Neural cell (in vitro differentiated cells): Measurements from ENCODE around the gene BST1. TPM values are rescaled to one million over a fixed set of nuclear protein-coding genes. Genes with fewer than 3 reads are reported as not detected.

Experiments
- H2AFZ ChIP-seq: fragments of 200-600, 300-800 bp; sonication (generic), shearing (Covaris generic); 2 replicates; pipeline ENCODE4 v1.6.0; 2014; ENCODE audit warnings: low read depth, mild to moderate bottlenecking, antibody characterized with exemption, low read length, moderate library complexity
- H3F3A ChIP-seq: fragments of 200-600 bp; shearing (Covaris generic); 2 replicates; pipeline ENCODE4 v1.6.1; 2016; ENCODE audit warnings: mild to moderate bottlenecking, moderate library complexity, mixed read lengths, antibody characterized with exemption, low read length; ENCODE audit not compliant: insufficient read depth, poor library complexity, severe bottlenecking
- H3K27ac ChIP-seq: fragments of 200-600, 300-800 bp; sonication (generic), shearing (Covaris generic); 2 replicates; pipeline ENCODE4 v1.5.1; 2014; ENCODE audit warnings: mild to moderate bottlenecking, low read length, moderate library complexity
- H3K27me3 ChIP-seq: fragments of 300-800, 200-600 bp; sonication (generic), shearing (Covaris generic); 2 replicates; pipeline ENCODE4 v1.6.0; 2014; ENCODE audit warnings: mild to moderate bottlenecking, low read depth, low read length, moderate library complexity; ENCODE audit not compliant: insufficient read depth
- H3K36me3 ChIP-seq: fragments of 300-800, 200-600 bp; sonication (generic), shearing (Covaris generic); 2 replicates; pipeline ENCODE4 v1.5.1; 2014; ENCODE audit warnings: mild to moderate bottlenecking, antibody characterized with exemption, low read length, moderate library complexity; ENCODE audit not compliant: insufficient read depth
- H3K4me2 ChIP-seq: fragments of 300-800, 200-600 bp; sonication (generic), shearing (Covaris generic); 2 replicates; pipeline ENCODE4 v1.6.0; 2014; ENCODE audit warnings: mild to moderate bottlenecking, low read length
- H3K4me3 ChIP-seq: fragments of 300-800, 200-600 bp; sonication (generic), shearing (Covaris generic); 2 replicates; pipeline ENCODE4 v1.5.1; 2014; ENCODE audit warnings: mild to moderate bottlenecking, low read length, moderate library complexity
- H3K79me2 ChIP-seq: fragments of 200-600 bp; shearing (Covaris generic); replicated peaks from 2 replicates; pipeline ENCODE4 v1.6.0; 2014; ENCODE audit warnings: mild to moderate bottlenecking, low read length, moderate library complexity; ENCODE audit not compliant: insufficient read depth
- H3K9ac ChIP-seq: fragments of 300-800, 200-600 bp; sonication (generic), shearing (Covaris generic); 2 replicates; pipeline ENCODE4 v1.6.1; 2016; ENCODE audit warnings: mild to moderate bottlenecking, low read length, mixed read lengths
- H3K9me2 ChIP-seq: fragments of 200-600 bp; shearing (Covaris generic); 2 replicates; pipeline ENCODE4 v1.6.1; 2016; ENCODE audit warnings: mild to moderate bottlenecking, low read length, mixed read lengths; ENCODE audit not compliant: insufficient read depth
- H3K9me3 ChIP-seq: fragments of 200-600, 300-800 bp; sonication (generic), shearing (Covaris generic); 2 replicates; pipeline ENCODE4 v1.6.1; 2016; ENCODE audit warnings: mild to moderate bottlenecking, mixed run types, low read length, moderate library complexity, mixed read lengths
- H4K20me1 ChIP-seq: fragments of 200-600 bp; shearing (Covaris generic); 2 replicates; pipeline ENCODE4 v1.6.1; 2016; ENCODE audit warnings: mild to moderate bottlenecking, mixed run types; ENCODE audit not compliant: insufficient read depth
- EP300 ChIP-seq: fragments of 450-650 bp; conservative IDR thresholded peaks from 2 replicates; pipeline ENCODE4 v1.6.1; 2014; ENCODE audit warnings: antibody characterized with exemption, mild to moderate bottlenecking, moderate library complexity; ENCODE audit not compliant: poor library complexity, severe bottlenecking
- EZH2 ChIP-seq: fragments of 200-600, 300-800 bp; shearing (Covaris generic), sonication (generic); IDR thresholded peaks from 2 replicates; pipeline ENCODE4 v1.6.1; 2014; ENCODE audit warnings: antibody characterized with exemption, low read length, borderline replicate concordance, mild to moderate bottlenecking; ENCODE audit not compliant: insufficient read depth, poor library complexity, severe bottlenecking
- MXI1 ChIP-seq: fragments of 450-650 bp; conservative IDR thresholded peaks from 2 replicates; pipeline ENCODE4 v1.6.1; 2014; ENCODE audit warnings: antibody characterized with exemption, mild to moderate bottlenecking; ENCODE audit not compliant: poor library complexity, severe bottlenecking
- POLR2AphosphoS5 ChIP-seq: IDR thresholded peaks from 2 replicates; pipeline ENCODE4 v1.6.1; 2012
- RAD21 ChIP-seq: fragments of 450-650 bp; conservative IDR thresholded peaks from 2 replicates; pipeline ENCODE4 v1.6.1; 2014; ENCODE audit warnings: antibody characterized with exemption, mild to moderate bottlenecking, moderate library complexity
- SMC3 ChIP-seq: fragments of 450-650 bp; conservative IDR thresholded peaks from 2 replicates; pipeline ENCODE4 v1.6.1; 2014; ENCODE audit warnings: antibody characterized with exemption, mild to moderate bottlenecking, moderate library complexity; ENCODE audit not compliant: poor library complexity
- TAF1 ChIP-seq: IDR thresholded peaks from 2 replicates; pipeline ENCODE4 v1.6.1; 2012; ENCODE audit warnings: low read depth
- polyA plus RNA-seq: library from polyadenylated mRNA; depleted of rRNA; stranded (reverse); fragments of >200 nt; gene quantifications from 2 replicates; pipeline ENCODE4 v1.2.3, GENCODE V29; 2014
- TF ChIP-seq, protein P1 (sequence below): fragments of 450-650 bp; IDR thresholded peaks from 2 replicates; pipeline ENCODE4 v1.5.1; 2014; ENCODE audit warnings: antibody characterized with exemption, mild to moderate bottlenecking, moderate library complexity; ENCODE audit not compliant: poor library complexity, severe bottlenecking
- TF ChIP-seq, protein P2 (sequence below): IDR thresholded peaks from 2 replicates; pipeline ENCODE4 v1.6.1; 2012; ENCODE audit warnings: borderline replicate concordance

The BST1 gene
- polyA plus RNA-seq, 1 donor from 2014 or later, result 1.6 TPM

DNA sequence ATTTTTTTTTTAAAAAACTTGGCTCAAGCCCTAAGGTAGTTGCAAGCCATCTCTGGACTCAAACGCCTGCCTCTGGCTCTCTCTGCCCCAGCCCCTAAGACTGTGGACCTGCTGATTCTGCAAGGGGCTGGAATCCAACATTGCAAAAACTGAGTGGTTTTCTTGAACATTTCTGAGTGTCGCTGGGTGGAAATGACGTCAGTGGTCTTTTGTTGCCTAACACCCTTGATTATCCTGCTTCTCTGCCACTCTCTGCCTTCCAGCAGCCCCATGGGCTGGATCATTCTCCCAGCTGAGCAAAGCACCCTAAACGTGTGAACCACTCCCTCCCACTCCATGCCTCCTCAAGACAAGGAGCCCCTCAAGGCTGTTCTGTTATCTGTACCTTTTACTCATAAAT lies 16.6 kb downstream of the BST1 start:
- Histone ChIP-seq H2AFZ (no peak overlapping the region), H3K4me3 (no peak overlapping the region), H3K79me2 (no peaks in the 10 kb centered on the region), H3K9me2 (no peaks in the 10 kb centered on the region), H4K20me1 (no peaks in the 10 kb centered on the region), H3K4me2 (no peak overlapping the region), H3K27me3 (no peaks in the 10 kb centered on the region), H3K9me3 (no peaks in the 10 kb centered on the region), H3K36me3 (no peaks in the 10 kb centered on the region), H3F3A (no peaks in the 10 kb centered on the region), H3K27ac (no peak overlapping the region), H3K9ac (no peak overlapping the region)
- no peak for TF ChIP-seq EZH2
- TF ChIP-seq TAF1, result no peak
- no peak for TF ChIP-seq POLR2AphosphoS5
- TF ChIP-seq RAD21, result no peak
- TF ChIP-seq, protein P1, sequence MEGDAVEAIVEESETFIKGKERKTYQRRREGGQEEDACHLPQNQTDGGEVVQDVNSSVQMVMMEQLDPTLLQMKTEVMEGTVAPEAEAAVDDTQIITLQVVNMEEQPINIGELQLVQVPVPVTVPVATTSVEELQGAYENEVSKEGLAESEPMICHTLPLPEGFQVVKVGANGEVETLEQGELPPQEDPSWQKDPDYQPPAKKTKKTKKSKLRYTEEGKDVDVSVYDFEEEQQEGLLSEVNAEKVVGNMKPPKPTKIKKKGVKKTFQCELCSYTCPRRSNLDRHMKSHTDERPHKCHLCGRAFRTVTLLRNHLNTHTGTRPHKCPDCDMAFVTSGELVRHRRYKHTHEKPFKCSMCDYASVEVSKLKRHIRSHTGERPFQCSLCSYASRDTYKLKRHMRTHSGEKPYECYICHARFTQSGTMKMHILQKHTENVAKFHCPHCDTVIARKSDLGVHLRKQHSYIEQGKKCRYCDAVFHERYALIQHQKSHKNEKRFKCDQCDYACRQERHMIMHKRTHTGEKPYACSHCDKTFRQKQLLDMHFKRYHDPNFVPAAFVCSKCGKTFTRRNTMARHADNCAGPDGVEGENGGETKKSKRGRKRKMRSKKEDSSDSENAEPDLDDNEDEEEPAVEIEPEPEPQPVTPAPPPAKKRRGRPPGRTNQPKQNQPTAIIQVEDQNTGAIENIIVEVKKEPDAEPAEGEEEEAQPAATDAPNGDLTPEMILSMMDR, result no peak
- no peak for TF ChIP-seq MXI1

DNA sequence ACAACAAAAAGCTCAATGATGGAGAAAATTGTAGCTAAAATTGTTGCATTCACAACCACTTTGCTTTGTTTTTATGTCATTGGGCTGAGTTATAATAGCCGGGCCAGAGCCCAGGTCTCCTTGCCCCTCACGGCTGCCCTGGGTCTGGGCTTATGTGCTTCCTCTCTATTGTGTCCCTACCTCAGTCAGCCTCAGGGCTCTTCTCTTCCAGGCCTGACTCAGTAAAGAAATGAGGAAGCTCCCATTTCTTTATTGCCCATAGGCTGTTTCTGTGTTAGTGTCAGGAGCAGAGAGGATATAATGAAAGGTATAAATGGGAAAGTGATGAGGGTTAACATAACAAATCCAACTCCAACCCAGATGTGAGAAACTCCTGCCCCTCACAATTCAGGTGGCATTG lies 18.0 kb downstream of the BST1 start:
- TF ChIP-seq SMC3, result no peak
- no peak for TF ChIP-seq POLR2AphosphoS5
- TF ChIP-seq, protein P2, sequence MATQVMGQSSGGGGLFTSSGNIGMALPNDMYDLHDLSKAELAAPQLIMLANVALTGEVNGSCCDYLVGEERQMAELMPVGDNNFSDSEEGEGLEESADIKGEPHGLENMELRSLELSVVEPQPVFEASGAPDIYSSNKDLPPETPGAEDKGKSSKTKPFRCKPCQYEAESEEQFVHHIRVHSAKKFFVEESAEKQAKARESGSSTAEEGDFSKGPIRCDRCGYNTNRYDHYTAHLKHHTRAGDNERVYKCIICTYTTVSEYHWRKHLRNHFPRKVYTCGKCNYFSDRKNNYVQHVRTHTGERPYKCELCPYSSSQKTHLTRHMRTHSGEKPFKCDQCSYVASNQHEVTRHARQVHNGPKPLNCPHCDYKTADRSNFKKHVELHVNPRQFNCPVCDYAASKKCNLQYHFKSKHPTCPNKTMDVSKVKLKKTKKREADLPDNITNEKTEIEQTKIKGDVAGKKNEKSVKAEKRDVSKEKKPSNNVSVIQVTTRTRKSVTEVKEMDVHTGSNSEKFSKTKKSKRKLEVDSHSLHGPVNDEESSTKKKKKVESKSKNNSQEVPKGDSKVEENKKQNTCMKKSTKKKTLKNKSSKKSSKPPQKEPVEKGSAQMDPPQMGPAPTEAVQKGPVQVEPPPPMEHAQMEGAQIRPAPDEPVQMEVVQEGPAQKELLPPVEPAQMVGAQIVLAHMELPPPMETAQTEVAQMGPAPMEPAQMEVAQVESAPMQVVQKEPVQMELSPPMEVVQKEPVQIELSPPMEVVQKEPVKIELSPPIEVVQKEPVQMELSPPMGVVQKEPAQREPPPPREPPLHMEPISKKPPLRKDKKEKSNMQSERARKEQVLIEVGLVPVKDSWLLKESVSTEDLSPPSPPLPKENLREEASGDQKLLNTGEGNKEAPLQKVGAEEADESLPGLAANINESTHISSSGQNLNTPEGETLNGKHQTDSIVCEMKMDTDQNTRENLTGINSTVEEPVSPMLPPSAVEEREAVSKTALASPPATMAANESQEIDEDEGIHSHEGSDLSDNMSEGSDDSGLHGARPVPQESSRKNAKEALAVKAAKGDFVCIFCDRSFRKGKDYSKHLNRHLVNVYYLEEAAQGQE, result no peak
- TF ChIP-seq MXI1, result no peak
- no peak for TF ChIP-seq EZH2
- TF ChIP-seq RAD21, result no peak
- TF ChIP-seq, protein P1, result no peak
- TF ChIP-seq TAF1, result no peak
- no peak for TF ChIP-seq EP300
- H3F3A ChIP-seq, result no peaks in the 10 kb centered on the region
- no peaks in the 10 kb centered on the region for H3K27me3 ChIP-seq
- no peaks in the 10 kb centered on the region for H3K9me2 ChIP-seq
- no peak overlapping the region for H3K4me2 ChIP-seq
- H3K27ac ChIP-seq, result no peak overlapping the region
- no peaks in the 10 kb centered on the region for H3K36me3 ChIP-seq
- no peaks in the 10 kb centered on the region for H3K9me3 ChIP-seq
- no peaks in the 10 kb centered on the region for H3K79me2 ChIP-seq
- H2AFZ ChIP-seq, result no peak overlapping the region
- no peak overlapping the region for H3K4me3 ChIP-seq
- H3K9ac ChIP-seq, result no peak overlapping the region
- H4K20me1 ChIP-seq, result no peaks in the 10 kb centered on the region
